NCI-H345 (cell line): Measurements from ENCODE around the gene DBN1.
A peak's percentile ranks its signal among the peaks of the same experiment; 100 is the strongest.

ENCODE experiments used
- DNase-seq: peaks from one replicate; lab custom pipeline; 2025; lab: John Stamatoyannopoulos, UW

Gene DBN1

GRCh38 chr5:177504086-177505056 lies 30.9 kb upstream of the DBN1 start:
- no peak for DNase-seq

DNA sequence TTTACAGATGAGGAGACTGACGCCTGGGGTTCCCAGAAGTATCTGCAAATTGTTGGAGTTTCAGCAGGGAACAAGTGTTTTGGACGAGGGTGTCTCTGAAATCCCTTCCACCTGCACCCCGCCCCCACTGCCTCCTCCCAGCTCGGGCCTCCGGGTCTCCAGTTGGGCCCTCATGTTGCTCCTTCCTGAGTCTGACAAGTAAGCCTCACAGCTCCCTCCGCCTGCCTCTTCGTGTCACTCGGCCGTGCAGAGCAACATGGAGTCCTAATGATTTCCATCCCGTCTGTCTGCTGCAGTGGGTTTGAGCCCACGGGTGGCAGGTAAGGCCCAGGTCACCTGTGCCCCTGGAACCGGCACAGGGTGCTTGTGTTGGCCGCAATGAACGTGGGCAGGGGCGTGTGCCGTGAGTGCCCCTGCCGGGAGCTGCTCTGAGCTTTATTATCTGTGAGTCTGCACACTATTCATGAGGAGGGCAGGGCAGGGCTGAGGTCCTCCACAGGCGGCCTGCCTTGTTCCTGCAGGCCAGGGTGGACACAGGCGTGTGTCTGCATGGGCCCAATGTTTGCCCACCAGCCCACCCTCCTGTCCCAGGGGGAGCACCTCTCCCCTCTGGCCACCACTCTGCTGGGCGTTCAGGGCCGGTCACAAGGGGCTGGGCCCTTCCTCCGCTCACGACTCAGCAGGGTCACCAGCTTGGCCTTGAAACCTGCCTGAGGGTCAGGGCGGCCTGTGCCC lies 30.1 kb upstream of the DBN1 start:
- DNase-seq, result no peak

DNA sequence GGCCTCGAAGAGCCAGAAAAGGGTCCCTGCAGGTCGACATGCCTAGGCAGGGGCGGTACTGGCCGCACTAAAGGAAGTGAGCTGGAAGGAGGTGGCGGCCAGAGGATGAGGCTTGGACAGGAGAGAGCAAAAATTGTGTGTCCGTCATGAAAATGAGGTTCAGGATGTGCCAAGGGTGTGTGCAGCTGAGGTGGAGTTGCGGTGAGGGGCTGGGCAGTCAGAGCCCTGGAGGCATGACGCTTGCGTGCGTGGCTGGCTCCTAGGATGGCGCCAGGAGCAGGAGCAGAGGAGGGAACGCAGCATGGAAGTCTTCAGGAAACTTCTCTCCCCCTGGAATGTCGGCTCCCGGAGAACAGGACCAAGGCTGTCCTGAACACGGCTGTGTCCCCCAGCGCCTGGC lies 29.5 kb upstream of the DBN1 start:
- DNase-seq, result no peak

DNA sequence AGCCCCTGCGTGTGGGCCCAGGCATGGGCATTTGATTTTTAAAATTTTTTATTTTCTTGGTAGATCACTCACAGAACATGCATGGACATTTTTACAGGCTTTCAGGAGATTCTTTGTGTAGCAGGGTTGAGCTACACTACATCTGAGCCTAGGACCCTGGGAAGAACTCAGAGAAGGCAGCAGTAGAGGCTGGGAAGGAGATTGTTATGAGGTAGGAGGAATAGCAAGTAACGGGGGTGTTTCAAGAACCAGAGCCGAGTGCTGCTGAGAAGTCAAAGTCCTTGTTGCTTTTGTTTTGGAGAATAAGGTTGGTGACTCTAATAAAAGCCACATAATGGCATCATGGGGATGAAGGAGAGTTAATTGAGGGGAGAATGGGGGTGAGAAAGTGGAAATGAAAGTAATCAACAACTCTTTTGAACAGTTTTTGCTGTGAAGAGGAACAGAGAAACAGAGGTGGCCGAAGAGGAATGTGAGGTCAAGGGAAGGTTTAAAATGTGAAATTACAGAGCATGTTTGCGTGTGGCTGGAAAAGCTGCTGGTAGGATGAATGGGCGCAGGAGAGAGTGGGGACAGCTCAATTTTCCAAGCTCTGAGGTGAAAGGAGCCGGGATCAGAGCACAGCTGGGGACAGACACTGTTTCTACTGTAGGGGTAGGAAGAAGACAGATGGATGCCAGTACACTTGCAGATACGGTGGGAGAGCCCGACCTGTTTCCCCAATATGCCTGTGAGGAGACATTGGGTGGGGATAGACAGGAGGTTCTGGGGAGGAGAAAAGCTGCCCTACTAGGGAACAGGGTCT lies 28.6 kb upstream of the DBN1 start:
- no peak for DNase-seq

GRCh38 chr5:177500685-177501522 lies 27.5 kb upstream of the DBN1 start:
- DNase-seq, result peak; percentile 89

DNA sequence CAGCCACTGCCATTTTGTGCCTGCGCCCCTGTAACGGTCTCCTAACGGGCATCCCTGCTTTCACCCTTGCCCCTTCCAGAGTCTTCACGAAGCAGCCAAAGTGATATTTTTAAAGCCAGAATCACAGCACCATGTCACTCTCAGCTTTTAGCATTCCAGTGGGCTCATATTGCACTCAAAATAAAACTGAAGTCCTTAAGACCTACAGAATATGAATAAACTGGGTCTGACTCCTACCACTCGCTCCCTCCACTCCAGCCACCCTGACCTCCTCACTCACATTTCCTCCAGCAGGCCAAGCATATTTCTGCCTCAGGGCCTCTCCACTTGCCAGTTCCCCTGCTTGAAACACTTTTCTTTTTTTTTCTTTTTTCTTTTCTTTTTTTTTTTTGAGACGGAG lies 26.4 kb upstream of the DBN1 start:
- DNase-seq, result no peak

DNA sequence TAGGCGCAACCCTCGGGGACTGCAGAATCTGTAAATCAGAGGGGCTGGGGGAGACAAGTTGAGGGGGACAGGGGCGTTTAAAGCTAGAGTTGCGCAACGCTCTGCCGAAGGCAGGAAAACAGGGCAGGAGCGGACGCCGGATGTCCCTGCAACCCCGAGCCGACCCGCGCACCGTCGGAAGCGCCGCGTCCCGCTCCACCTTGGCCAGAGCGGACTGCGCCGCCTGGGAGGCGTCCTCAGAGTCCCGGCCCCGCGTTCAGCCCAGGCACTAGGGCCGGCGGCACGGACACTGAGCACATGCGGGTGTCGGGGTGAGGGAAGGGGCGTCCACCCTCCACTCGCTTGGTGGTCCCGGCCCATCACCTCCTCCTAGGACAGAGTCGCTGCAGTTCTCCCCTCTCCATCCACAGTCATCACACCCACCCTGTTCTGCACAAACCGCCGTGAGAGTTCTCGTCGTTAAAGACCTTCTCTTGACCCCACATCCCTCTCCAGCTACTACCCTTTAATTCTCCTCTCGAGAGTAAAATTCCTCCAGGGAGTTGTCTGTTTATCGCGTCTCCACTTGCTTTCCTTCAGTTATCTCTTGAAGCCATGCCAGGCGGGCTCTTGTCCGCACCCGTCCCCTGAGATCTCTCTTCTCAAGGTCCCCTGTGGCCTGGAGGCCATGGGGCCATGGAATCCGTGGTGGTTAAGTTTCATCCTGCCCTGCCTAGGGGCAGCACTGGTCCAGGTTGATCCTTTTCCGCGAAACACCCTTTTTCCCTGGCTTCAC lies 24.8 kb upstream of the DBN1 start:
- DNase-seq, result no peak

DNA sequence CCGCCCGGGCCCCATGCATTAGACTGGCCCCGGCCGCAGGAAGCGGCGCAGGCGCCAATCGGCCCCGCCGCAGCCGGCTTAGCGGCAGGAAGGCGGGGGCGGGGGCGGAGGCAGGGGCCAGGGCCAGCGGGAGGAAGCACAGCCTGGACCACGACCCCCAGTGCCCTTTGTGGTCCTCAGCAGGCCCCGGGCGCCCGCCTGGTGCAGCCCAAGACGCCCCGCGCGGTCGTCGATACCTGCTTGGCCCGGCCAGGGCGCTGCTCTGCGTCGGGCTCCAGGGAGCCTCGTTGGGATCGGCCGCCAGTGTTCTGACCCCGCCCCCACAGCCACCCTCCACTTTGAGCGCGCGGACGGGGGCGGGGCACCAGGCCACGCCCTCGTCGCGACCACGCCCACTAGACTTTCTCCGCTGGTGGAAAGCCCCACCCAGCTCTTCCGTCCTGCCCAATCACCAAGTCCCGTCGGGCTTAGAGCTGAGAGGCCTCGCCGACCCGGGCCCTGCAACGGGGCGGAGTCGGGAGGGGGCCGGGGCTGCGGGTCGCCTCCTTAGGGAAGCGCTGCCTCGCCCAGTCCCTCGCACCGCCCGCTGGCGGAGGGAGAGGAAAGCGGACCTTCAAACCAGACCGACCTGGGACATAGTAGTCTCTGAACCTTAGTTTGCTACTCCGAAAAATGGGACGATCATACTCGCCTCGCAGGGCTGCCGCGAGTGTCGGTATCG lies 24.0 kb upstream of the DBN1 start, which contains the start of gene PDLIM7:
Gene PDLIM7 (minus strand): TSS at position 313 of the 721 bp plus-strand sequence. CDS start 1,092 bp downstream, outside the sequence.
- DNase-seq, result peak; percentile 95

- peak; percentile 60 for DNase-seq
These were observed 23.4 kb upstream of the DBN1 start for GRCh38 chr5:177496727-177497291.

DNA sequence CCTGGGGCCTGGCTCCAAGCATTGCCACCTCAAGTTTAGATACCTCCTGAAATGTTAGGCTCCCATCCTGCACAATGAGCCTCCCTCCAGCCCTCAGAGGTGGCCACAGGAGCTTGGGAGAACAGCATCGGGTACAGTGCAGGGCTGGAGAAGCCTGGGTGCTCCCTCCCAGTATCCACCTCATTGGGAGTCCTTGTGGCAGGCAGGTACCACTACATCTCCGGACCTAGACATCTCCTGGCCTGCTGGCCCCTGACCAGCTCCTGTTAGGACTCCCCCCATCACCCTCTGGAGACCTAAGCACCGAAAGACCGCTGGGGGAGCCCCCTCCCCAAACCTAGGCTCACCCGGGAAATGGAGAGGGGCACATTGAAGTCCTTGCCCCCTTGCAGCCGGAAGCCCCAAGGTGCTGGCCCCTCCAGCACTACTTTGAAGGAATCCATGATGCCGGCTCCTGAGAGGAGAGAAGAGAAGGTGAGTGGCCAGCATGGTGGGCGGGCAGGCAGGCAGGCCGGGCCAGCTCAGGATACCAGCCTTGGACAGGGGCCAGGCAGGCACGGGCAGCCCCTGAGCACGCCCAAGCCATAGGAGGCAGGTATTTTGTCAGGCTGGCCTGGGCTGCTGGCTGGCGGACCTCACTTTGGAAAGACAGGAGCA lies 22.8 kb upstream of the DBN1 start:
- peak; percentile 30 for DNase-seq

GRCh38 chr5:177495243-177496060 lies 22.0 kb upstream of the DBN1 start:
- no peak for DNase-seq

DNA sequence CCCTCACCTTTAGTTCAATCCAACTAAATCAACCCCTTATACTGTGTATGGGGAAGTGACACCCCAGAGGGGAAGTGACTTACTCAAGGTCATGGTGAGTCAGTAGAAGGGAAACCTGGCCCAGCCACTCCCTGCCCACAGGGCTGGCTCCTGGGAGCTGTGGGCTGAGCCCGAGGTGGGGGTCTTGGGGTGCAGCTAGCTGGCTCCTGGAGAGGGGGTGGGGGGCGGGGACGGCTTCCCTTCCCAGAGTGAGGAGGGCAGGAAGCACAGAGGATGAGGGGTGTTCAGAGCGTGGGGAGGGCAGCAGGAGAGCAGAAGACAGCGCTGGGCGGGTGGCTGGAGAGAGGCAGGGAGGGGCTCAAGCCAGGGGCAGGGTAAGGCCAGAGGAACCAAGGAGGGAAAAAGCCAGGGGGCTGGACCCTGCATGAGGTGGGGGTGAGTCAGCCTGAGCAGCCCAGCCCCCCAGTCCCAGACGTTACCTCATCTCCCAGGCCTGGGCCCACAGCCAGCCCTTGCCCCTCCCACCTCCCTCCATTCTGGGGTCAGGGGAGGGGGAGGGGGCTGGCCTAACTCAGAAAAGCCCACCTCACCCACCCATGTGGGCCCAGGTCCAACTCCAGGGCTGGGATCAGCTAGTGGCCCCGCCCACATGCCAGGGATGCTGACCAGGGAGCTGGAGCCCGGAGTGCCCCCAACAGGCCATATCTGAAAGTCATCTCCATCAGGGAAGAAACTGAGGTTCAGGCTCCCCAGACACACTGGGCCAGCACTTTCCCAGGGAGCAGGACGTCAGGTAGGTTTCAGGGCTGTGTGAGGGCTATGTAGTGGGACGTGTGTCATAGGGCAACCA lies 21.1 kb upstream of the DBN1 start:
- DNase-seq, result no peak

GRCh38 chr5:177493795-177494345 lies 20.4 kb upstream of the DBN1 start:
- no peak for DNase-seq

DNA sequence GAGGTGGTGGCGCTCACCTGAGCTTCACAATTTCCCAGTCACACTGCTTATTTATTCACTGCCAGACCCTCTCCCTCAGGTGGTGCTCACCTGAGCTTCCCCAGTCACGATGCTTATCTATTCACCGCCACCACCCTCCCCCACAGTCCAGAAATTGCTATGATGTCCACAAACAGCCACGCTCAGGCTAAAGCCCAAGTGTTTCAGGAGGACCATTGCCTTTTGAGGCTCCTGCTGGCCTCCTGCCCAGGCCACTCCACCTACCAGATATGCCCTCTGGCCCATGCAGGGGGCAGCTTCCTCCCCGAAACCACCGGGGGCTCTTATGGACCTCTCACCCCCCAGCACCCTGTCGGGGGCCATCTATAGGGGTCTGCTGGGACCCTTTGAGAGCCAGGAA lies 19.4 kb upstream of the DBN1 start:
- DNase-seq, result no peak

DNA sequence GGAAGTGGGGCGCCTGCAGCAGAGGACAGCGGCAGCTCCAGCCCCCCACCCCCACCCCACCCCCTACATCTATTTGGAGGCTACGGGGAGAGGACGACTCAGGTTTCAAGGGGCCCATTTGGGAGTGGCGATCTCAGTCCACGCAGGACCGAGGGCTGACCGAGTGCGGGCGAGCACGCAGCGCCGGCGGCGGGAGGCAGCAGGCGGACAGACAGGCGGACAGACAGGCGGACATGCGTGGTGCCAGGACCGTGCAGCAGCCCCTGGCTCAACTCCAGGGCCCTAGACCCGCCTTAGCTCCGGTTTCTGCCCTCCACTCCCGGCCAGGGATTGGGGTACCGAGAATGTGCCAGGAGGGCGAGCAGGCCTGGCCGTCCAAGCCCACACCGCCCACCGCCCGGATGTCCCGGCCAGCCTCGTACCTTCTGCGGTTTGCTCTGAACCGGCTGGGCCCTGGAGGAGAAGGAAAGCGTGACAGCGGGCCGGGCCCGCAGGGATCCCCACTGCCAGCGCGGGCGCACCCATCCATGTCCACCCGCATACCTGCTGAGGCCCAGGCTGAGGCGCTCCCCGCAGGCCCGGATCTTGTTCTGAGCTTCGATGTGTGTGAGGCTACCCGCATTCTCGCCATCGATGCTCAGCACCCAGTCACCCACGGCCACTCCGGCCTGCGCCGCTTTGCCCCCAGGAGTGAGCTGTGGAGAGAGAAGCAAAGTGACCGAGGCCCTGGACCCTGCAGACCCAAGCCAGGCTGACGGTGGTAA lies 18.7 kb upstream of the DBN1 start:
- DNase-seq, result no peak

GRCh38 chr5:177491429-177491945 lies 18.1 kb upstream of the DBN1 start:
- DNase-seq, result no peak
